H1 (cell line): ENCODE measurements around the gene ZMYM4. TPM values are rescaled to one million over a fixed set of nuclear protein-coding genes. Genes with fewer than 3 reads are reported as not detected.

Source experiments
- ATF2 ChIP-seq: IDR thresholded peaks from 2 replicates; pipeline ENCODE4 v1.6.1; 2012; ENCODE audit warnings: low read length, inconsistent platforms
- BRCA1 ChIP-seq: IDR thresholded peaks from 2 replicates; pipeline ENCODE4 v1.6.1; 2012; ENCODE audit warnings: low read depth, low read length, improper control_type of control experiment
- CBX5 ChIP-seq: fragments of 300-800, 300-1000 bp; sonication (generic); IDR thresholded peaks from 2 replicates; pipeline ENCODE4 v1.7.1; 2016; ENCODE audit warnings: antibody characterized with exemption, low read length, low read depth
- CHD2 ChIP-seq: IDR thresholded peaks from 2 replicates; pipeline ENCODE4 v1.6.1; 2012; ENCODE audit warnings: low read length, improper control_type of control experiment
- EP300 ChIP-seq, 2 experiments: IDR thresholded peaks; 1 replicate in 1 of 2; 2 replicates in 1 of 2; pipeline ENCODE4 v1.6.1; 2011 to 2012; ENCODE audit warnings: low read depth in 2 of 2, low read length in 2 of 2, mild to moderate bottlenecking in 2 of 2, borderline replicate concordance in 1 of 2, inconsistent platforms in 1 of 2, moderate library complexity in 1 of 2
- FOSL1 ChIP-seq: IDR thresholded peaks from 2 replicates; pipeline ENCODE4 v1.6.1; 2011; ENCODE audit warnings: mild to moderate bottlenecking, low read depth, low read length, moderate library complexity; ENCODE audit not compliant: insufficient read depth
- HDAC2 ChIP-seq, 2 experiments: fragments of 300-600 bp in 1 of 2; sonication (generic) in 1 of 2; IDR thresholded peaks; 2 replicates each; pipeline ENCODE4 v1.6.1; 2011 to 2012; ENCODE audit warnings: low read depth in 2 of 2, low read length in 2 of 2, mild to moderate bottlenecking in 2 of 2, moderate library complexity in 2 of 2, borderline replicate concordance in 1 of 2, inconsistent platforms in 1 of 2
- KDM4A ChIP-seq: IDR thresholded peaks from one replicate; pipeline ENCODE4 v1.7.1; 2012; ENCODE audit warnings: low read depth, mild to moderate bottlenecking, moderate library complexity, low read length, inconsistent platforms; ENCODE audit not compliant: severe bottlenecking
- KDM5A ChIP-seq: fragments of 200-600 bp; IDR thresholded peaks from 2 replicates; pipeline ENCODE4 v1.7.1; 2012; ENCODE audit warnings: mild to moderate bottlenecking, low read length, inconsistent platforms, mixed read lengths
- MAFK ChIP-seq: IDR thresholded peaks from 2 replicates; pipeline ENCODE4 v1.6.1; 2012; ENCODE audit warnings: low read depth, mild to moderate bottlenecking, improper control_type of control experiment, low read length
- NANOG ChIP-seq: IDR thresholded peaks from 2 replicates; pipeline ENCODE4 v1.6.1; 2011; ENCODE audit warnings: low read length, low read depth, mild to moderate bottlenecking, inconsistent platforms; ENCODE audit not compliant: insufficient read depth, poor library complexity, severe bottlenecking
- POU5F1 ChIP-seq: IDR thresholded peaks from 2 replicates; pipeline ENCODE4 v1.6.1; 2011; ENCODE audit warnings: low read depth, mild to moderate bottlenecking, low read length, moderate library complexity
- RAD21 ChIP-seq, 2 experiments: IDR thresholded peaks in 1 of 2; conservative IDR thresholded peaks in 1 of 2; 2 replicates each; pipeline ENCODE4 v1.6.1; 2011; ENCODE audit warnings: low read depth in 2 of 2, low read length in 2 of 2, improper control_type of control experiment in 1 of 2, inconsistent platforms in 1 of 2, mild to moderate bottlenecking in 1 of 2, moderate library complexity in 1 of 2
- RNF2 ChIP-seq: fragments of 200-900, 300-1000 bp; sonication (generic); IDR thresholded peaks from 2 replicates; pipeline ENCODE4 v1.7.1; 2016; ENCODE audit warnings: borderline replicate concordance, low read depth, mild to moderate bottlenecking, antibody characterized with exemption, low read length; ENCODE audit not compliant: poor library complexity, severe bottlenecking; ENCODE audit errors: missing control alignments
- SAP30 ChIP-seq: fragments of 300-600 bp; sonication (generic); IDR thresholded peaks from 2 replicates; pipeline ENCODE4 v1.7.1; 2012; ENCODE audit warnings: low read length, moderate library complexity, mild to moderate bottlenecking, inconsistent platforms; ENCODE audit not compliant: insufficient read depth, insufficient replicate concordance
- SIN3A ChIP-seq, 2 experiments: IDR thresholded peaks in 1 of 2; conservative IDR thresholded peaks in 1 of 2; 2 replicates each; pipeline ENCODE4 v1.6.1; 2011 to 2012; ENCODE audit warnings: low read length in 2 of 2, improper control_type of control experiment in 1 of 2, low read depth in 1 of 2, mild to moderate bottlenecking in 1 of 2
- SRF ChIP-seq: IDR thresholded peaks from 2 replicates; pipeline ENCODE4 v1.6.1; 2011; ENCODE audit warnings: mild to moderate bottlenecking, low read depth, low read length, moderate library complexity
- YY1 ChIP-seq: IDR thresholded peaks from 2 replicates; pipeline ENCODE4 v1.6.1; 2011; ENCODE audit warnings: low read depth, mild to moderate bottlenecking, low read length
- ZNF274 ChIP-seq: IDR thresholded peaks from 2 replicates; pipeline ENCODE4 v1.7.0; 2012; ENCODE audit warnings: low read length, borderline replicate concordance; ENCODE audit errors: extremely low read depth
- polyA plus RNA-seq, 7 experiments: library from polyadenylated mRNA; depleted of rRNA in 3 of 7; stranded (reverse) in 5 of 7; unstranded in 2 of 7; fragments of >200 nt in 5 of 7; fragments of 200-250 nt in 2 of 7; gene quantifications; 1 replicate in 5 of 7; 2 replicates in 1 of 7; 4 replicates in 1 of 7; pipeline versions ENCODE4 v1.2.1 to v1.2.3, GENCODE V29; 2011 to 2013; ENCODE audit warnings: missing spikeins in 2 of 7, mixed read lengths in 2 of 7
- total RNA-seq: library from RNA; stranded (reverse); fragmentation: NEBNext Ultra II Directional; extraction: Animal tissue kit (Norgen Biotek cat#: 25700); gene quantifications from 2 replicates; pipeline ENCODE4 v1.2.1, GENCODE V29; 2021

ZMYM4 gene
- total and polyA plus RNA-seq, 2 of the 8 experiments (the other 6 are each of a cell fraction or from before 2014, with no cell fraction given) = 16.7 to 81.3 TPM

- TF ChIP-seq RAD21 (IDR thresholded peaks at IDR 0.05 in 1 of 2, conservative IDR thresholded peaks at IDR 0.05 in 1 of 2; ENCODE audit: low read depth in 2 of 2, low read length in 2 of 2) = peak; percentile 13 to 20; a peak in 3 of 4 replicates
- TF ChIP-seq CBX5 = no peak
- TF ChIP-seq NANOG = no peak
- TF ChIP-seq KDM4A = peak; percentile 32
- TF ChIP-seq BRCA1 = no peak
- no peak for TF ChIP-seq KDM5A
- no peak for TF ChIP-seq RNF2
- no peak for TF ChIP-seq MAFK
- TF ChIP-seq CHD2 = peak; percentile 83
- TF ChIP-seq SIN3A (conservative IDR thresholded peaks at IDR 0.05 in 1 of 2, IDR thresholded peaks at IDR 0.05 in 1 of 2; ENCODE audit: low read depth in 1 of 2, low read length in 2 of 2) = 0 out of 4 replicates have a peak, but pooled peaks of 1 of the 2 experiments have one; percentile 40
- peak in 1 of 2 experiments; percentile 20; a peak in 2 of 4 replicates for TF ChIP-seq HDAC2 (IDR thresholded peaks at IDR 0.05; ENCODE audit: borderline replicate concordance in 1 of 2, low read depth in 2 of 2, low read length in 2 of 2)
- TF ChIP-seq SRF = no peak
- TF ChIP-seq FOSL1 = no peak
- TF ChIP-seq POU5F1 = no peak
- TF ChIP-seq ATF2 = 0 out of 2 replicates have a peak, but pooled peaks have one; percentile 46
- TF ChIP-seq SAP30 = no peak
- TF ChIP-seq ZNF274 = no peak
- no peak for TF ChIP-seq EP300 (IDR thresholded peaks at IDR 0.05; ENCODE audit: borderline replicate concordance in 1 of 2, low read depth in 2 of 2, low read length in 2 of 2)
- TF ChIP-seq YY1 = peak; percentile 94
These were observed at the start of gene ZMYM4 (continued) for GRCh38 chr1:35268282-35269200.
